ENCODE measurements around the gene C2orf78. TPM values are rescaled to one million over a fixed set of nuclear protein-coding genes. Genes with fewer than 3 reads are reported as not detected.
"Not testable (repeated sequence)": the region's sequence is repeated elsewhere in the genome, so short reads cannot be mapped to it uniquely, and the experiment has no call there.

The C2orf78 gene
- total RNA-seq, 1 donor from 2014 or later, result not detected

- intact Hi-C loops (cut with DNase I), result no loop called here
- ATAC-seq (no peak), DNase-seq (ENCODE audit: low spot score) (no peak)
These were observed 7.0 kb upstream of the C2orf78 start for GRCh38 chr2:73776869-73777519.

DNA sequence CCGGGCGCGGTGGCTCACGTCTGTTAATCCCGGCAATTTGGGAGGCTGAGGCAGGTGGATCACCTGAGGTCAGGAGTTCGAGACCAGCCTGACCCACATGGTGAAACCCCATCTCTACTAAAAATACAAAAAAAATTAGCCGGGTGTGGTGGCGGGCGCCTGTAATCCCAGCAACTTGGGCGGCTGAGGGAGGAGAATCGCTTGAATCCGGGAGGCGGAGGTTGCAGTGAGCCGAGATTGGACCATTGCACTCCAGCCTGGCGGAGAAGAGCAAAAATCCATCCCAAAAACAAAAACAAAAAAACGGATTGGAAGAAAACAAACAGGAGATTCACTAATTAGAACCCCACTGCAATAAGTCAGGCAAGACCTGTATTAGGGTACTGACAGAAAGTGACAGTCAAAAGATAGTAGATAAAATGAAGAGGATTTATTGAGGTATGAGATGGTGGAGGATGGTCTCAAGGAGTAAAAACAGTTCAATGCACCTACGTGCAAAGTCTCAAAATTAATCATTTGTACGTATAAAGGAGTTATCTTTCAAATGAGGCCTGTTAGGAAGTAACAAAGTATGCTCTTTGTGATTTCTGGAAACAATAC lies 5.0 kb upstream of the C2orf78 start:
- ATAC-seq; DNase-seq (ENCODE audit: low spot score); intact Hi-C loops (cut with DNase I): not testable (repeated sequence)

DNA sequence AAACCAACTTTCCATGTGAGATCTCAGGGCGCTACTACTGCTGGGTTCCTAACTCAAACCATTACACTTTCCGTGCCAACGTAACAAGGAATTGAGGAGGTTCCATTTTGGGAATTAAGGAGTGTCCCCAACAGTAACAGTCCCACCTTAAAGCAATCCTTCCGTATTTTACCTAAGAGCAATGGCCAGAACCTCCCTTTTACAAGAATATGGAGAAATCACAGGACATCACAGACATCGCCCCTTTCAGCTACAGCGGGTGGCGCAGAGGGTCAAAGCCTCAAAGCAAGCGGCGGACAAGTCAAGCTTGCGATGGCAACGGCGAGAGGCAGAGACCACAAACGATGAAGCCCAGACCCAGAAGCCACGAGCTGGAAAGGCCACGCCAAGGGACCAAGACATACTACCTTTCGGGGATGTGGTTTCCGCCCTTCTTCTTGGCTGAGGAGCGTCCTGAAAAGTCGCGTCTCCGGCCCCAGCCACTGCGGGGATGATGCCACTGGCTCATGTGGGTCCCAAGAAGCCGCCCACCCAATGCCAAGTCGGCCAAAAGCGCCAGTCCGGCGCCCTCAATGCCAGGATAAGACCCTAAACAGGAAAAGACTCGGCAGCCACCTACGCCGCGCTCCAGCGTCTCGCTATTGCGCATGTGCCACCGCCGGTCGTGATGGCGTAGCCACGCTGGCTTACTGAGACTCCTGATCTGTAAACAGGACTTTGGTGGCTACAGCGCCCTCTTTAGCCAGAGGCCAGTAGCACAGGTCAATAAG lies 4.3 kb upstream of the C2orf78 start, which contains the start of gene DUSP11:
Gene DUSP11 (minus strand): TSS at position 637 of the 770 bp plus-strand sequence. CDS start 129 bp downstream, at position 508.
- ATAC-seq (peak; percentile 100), DNase-seq (ENCODE audit: low spot score) (peak; percentile 97)
- intact Hi-C loops (cut with DNase I), result no loop called here

DNA sequence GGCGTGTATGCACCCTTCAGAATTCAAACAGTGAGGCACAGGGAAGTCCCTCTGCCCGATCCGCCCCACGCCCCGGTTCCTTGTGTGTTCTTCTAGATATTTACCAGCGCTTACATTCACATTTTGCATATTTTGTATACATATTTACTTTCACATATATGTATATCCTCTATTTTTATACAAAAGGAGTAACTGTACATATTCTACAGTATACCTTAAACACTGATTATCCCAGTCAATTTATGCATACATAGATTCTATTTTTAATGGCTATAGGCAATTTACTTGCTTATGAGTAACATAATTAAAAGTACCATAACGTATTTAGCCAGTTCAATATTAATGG lies 3.8 kb upstream of the C2orf78 start:
- DNase-seq (ENCODE audit: low spot score) (no peak), ATAC-seq (no peak)
- intact Hi-C loops (cut with DNase I), result no loop called here

GRCh38 chr2:73783402-73783801 lies 581 bp upstream of the C2orf78 start:
- intact Hi-C loops (cut with DNase I); ATAC-seq; DNase-seq (ENCODE audit: low spot score): not testable (repeated sequence)

DNA sequence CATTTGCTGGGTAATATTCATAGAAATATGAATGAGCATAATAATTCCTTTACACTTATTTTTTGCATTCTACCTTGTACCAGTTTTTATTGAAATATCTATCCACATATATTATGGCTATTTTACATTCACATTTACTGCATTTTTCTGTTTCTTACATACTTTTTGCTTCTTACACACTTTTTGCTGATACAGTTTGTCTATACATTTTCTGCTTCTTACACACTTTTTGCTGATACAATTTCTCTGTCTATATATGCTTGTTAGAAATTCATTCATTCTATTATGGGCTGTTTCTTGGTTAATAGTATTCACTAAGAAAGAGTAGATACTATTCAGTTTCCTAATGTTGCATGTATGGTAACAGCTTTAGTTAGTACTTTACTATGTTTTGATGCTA lies 27.9 kb downstream of the C2orf78 start:
- intact Hi-C loops (cut with DNase I), result no loop called here
- no peak for DNase-seq (ENCODE audit: low spot score)
- ATAC-seq, result no peak

DNA sequence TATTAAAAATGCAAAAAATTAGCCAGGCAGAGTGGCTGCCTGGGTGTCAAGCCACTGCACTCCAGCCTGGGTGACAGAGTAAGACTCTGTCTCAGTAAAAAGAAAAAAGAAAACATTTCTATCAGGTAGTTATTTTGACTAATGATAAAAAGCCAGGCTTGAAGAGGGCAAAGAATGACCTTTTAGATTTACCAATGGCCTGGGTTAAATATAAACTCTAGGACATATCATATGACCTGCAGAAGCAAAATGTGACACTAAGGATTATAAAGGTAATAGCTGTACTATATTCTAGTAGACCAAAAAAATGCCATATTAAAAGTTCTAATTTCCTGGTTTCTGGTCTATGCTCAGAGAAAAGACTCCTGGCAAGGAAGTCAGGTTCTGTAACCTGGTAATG lies 28.7 kb downstream of the C2orf78 start:
- DNase-seq (ENCODE audit: low spot score) (no peak), ATAC-seq (no peak)
- intact Hi-C loops (cut with DNase I), result no loop called here

DNA sequence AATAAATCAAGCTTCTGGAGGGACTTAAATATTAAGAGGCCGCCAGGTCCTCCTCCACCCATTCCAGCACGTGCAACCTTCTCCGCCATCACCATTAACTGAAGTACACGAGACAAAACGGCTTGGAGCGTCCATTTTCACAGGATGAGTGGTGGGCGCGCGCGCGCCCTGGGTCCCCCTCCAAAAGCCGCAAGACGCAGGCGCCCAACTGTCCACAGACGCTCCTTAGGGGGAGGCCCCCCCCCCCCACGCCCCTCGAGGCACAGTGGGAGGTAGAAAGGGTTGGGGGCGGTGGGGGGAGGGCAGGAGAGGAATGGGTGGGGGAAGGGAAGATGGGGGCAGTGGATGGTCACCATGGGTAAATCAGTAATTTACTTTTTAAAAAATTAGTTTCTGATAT lies 34.3 kb downstream of the C2orf78 start:
- DNase-seq (ENCODE audit: low spot score) (no peak), ATAC-seq (no peak)
- intact Hi-C loops (cut with DNase I), result no loop called here

DNA sequence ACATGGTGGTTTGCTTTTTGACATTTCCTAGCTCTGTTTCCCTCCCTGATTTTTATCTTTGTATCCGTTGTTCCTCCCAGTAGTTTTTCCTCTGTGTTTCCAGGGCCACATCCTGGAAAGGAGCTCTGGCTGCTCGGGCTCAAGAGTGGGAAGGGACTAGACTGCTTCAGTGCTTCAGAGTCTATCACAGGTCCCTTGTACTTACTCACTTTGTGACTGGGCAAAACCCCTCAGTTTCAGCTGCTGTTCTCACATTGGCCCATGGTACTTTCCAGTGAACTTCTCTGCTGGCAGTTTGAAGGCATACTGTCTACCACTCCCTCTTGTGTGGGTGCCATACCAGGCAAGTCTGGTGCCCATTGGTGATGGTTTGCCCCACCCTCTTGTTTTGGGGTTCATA lies 37.2 kb downstream of the C2orf78 start:
- ATAC-seq (no peak), DNase-seq (ENCODE audit: low spot score) (no peak)
- intact Hi-C loops (cut with DNase I), result no loop called here

- no peak for DNase-seq (ENCODE audit: low spot score)
- ATAC-seq, result no peak
- intact Hi-C loops (cut with DNase I), result no loop called here
These were observed 37.7 kb downstream of the C2orf78 start for GRCh38 chr2:73821669-73822068.

GRCh38 chr2:73822276-73822675 lies 38.3 kb downstream of the C2orf78 start:
- no peak for DNase-seq (ENCODE audit: low spot score)
- intact Hi-C loops (cut with DNase I), result no loop called here
- ATAC-seq, result no peak

GRCh38 chr2:73822991-73823390 lies 39.0 kb downstream of the C2orf78 start:
- ATAC-seq (no peak), DNase-seq (ENCODE audit: low spot score) (no peak)
- intact Hi-C loops (cut with DNase I), result no loop called here

- intact Hi-C loops (cut with DNase I), result no loop called here
These were observed 39.4 kb downstream of the C2orf78 start for GRCh38 chr2:73823416-73823815.

DNA sequence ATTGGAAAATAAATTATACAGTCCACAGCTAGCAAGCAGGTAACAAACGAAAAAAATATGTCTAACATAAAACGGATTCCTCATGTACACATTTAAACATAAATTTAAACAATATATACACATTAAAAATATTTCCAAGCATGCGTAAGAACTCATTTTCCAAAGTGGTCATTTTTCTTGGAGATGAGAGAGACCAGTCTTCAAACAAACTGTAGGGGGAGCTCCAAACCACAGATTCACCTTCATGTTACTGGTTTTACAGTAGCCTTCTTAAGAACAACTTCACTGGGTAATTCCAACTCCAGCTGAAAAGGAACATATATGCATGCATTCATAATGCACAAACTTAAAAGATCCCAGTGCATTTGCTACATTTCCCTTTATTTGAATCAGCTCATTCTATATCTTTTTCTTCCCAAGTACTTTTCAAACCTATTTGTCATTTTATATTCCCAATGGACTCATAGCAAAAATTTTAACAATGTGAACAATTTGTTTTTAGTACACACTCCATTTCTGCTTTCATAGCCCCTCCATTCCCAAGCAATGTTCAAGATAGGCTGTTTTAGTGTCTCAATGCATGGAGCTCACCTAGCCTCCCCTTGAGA lies 40.0 kb downstream of the C2orf78 start:
- intact Hi-C loops (cut with DNase I), result no loop called here
- no peak for ATAC-seq
- no peak for DNase-seq (ENCODE audit: low spot score)

More at GRCh38 chr2:73823416-73823815, 39.4 kb downstream of the C2orf78 start:
- ATAC-seq (no peak), DNase-seq (ENCODE audit: low spot score) (no peak)

- no peak for ATAC-seq
- no peak for DNase-seq (ENCODE audit: low spot score)
- intact Hi-C loops (cut with DNase I), result no loop called here
These were observed 41.4 kb downstream of the C2orf78 start for GRCh38 chr2:73825408-73825807.

GRCh38 chr2:73827018-73827417 lies 43.0 kb downstream of the C2orf78 start:
- intact Hi-C loops (cut with DNase I), result no loop called here
- ATAC-seq, result no peak
- DNase-seq (ENCODE audit: low spot score), result no peak

- intact Hi-C loops (cut with DNase I), result no loop called here
- ATAC-seq, result no peak
- no peak for DNase-seq (ENCODE audit: low spot score)
These were observed 43.8 kb downstream of the C2orf78 start for GRCh38 chr2:73827660-73828388.

DNA sequence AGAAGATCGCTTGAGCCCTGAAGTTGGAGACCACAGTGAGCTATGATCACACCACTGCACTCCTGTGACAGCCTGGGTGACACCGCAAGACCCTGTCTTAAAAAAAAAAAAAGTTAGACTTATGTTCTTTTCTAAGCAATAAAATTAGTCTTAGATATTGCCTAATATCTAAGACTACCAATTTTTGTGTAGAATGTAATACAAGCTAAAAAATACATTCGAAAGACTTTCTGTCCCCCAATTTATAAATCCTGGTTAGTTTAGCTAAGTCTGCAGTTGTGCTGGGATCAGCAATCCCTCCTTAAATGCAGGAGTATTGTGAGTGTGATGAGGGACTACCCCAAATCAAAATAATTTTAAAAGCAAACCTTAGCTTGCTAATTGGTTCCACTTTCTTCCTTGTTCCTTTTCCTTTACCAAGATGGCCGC lies 44.4 kb downstream of the C2orf78 start:
- DNase-seq (ENCODE audit: low spot score) (no peak), ATAC-seq (no peak)
- intact Hi-C loops (cut with DNase I), result no loop called here
